HEK293 (cell line): ENCODE results near the gene LASP1.
"Not testable (repeated sequence)": the region's sequence is repeated elsewhere in the genome, so short reads cannot be mapped to it uniquely, and the experiment has no call there.

Experiments
- CTCF ChIP-seq: fragments of 450-650 bp; formaldehyde crosslinking; IDR thresholded peaks from 2 replicates; pipeline ENCODE4 v1.5.1; 2016; ENCODE audit warnings: missing biosample characterization, missing genetic modification characterization
- GLI4 ChIP-seq: fragments of 450-650 bp; formaldehyde crosslinking; IDR thresholded peaks from 2 replicates; pipeline ENCODE4 v1.5.1; 2016; ENCODE audit warnings: missing biosample characterization, missing genetic modification characterization
- MYNN ChIP-seq: fragments of 450-650 bp; formaldehyde crosslinking; IDR thresholded peaks from 2 replicates; pipeline ENCODE4 v1.5.1; 2016; ENCODE audit warnings: missing biosample characterization, missing genetic modification characterization, borderline replicate concordance
- SCRT1 ChIP-seq: fragments of 450-650 bp; formaldehyde crosslinking; IDR thresholded peaks from 2 replicates; pipeline ENCODE4 v1.5.1; 2016; ENCODE audit warnings: missing biosample characterization, missing genetic modification characterization, borderline replicate concordance
- TCF7L2 ChIP-seq: IDR thresholded peaks from 2 replicates; pipeline ENCODE4 v1.6.1; 2011; ENCODE audit warnings: low read depth, mild to moderate bottlenecking, inconsistent platforms, low read length, moderate library complexity, borderline replicate concordance
- ZBTB11 ChIP-seq: fragments of 450-650 bp; formaldehyde crosslinking; conservative IDR thresholded peaks from 2 replicates; pipeline ENCODE4 v1.5.1; 2016; ENCODE audit warnings: low read depth, missing biosample characterization, missing genetic modification characterization
- ZBTB20 ChIP-seq: fragments of 450-650 bp; formaldehyde crosslinking; IDR thresholded peaks from 2 replicates; pipeline ENCODE4 v1.5.1; 2016; ENCODE audit warnings: missing biosample characterization, missing genetic modification characterization
- ZNF239 ChIP-seq: fragments of 450-650 bp; formaldehyde crosslinking; IDR thresholded peaks from 2 replicates; pipeline ENCODE4 v1.5.1; 2016; ENCODE audit warnings: missing biosample characterization, missing genetic modification characterization
- ZNF558 ChIP-seq: fragments of 450-650 bp; formaldehyde crosslinking; IDR thresholded peaks from 2 replicates; pipeline ENCODE4 v1.5.1; 2016; ENCODE audit warnings: missing biosample characterization, missing genetic modification characterization
- ZNF791 ChIP-seq: fragments of 450-650 bp; formaldehyde crosslinking; IDR thresholded peaks from 2 replicates; pipeline ENCODE4 v1.5.1; 2016; ENCODE audit warnings: missing biosample characterization, missing genetic modification characterization
- ZSCAN30 ChIP-seq: fragments of 450-650 bp; IDR thresholded peaks from 2 replicates; pipeline ENCODE4 v1.5.1; 2018; ENCODE audit warnings: missing biosample characterization, mild to moderate bottlenecking, missing genetic modification characterization, moderate library complexity
- TF ChIP-seq, protein P1 (sequence below): fragments of 450-650 bp; formaldehyde crosslinking; IDR thresholded peaks from 2 replicates; pipeline ENCODE4 v1.5.1; 2016; ENCODE audit warnings: missing biosample characterization, missing genetic modification characterization, low read depth
- TF ChIP-seq, protein P2 (sequence below): IDR thresholded peaks from 2 replicates; pipeline ENCODE4 v1.6.1; 2011; ENCODE audit warnings: mild to moderate bottlenecking, low read depth, low read length, borderline replicate concordance

- TF ChIP-seq SCRT1 (tag by site-specific recombination); ZBTB11 (tag by site-specific recombination); ZNF791 (tag by site-specific recombination); MYNN (tag by site-specific recombination); CTCF (tag by site-specific recombination); TCF7L2; ZNF239 (tag by site-specific recombination); GLI4 (tag by site-specific recombination); ZSCAN30 (tag by site-specific recombination); ZNF558 (tag by site-specific recombination); ZBTB20: not testable (repeated sequence)
- TF ChIP-seq, protein P1, sequence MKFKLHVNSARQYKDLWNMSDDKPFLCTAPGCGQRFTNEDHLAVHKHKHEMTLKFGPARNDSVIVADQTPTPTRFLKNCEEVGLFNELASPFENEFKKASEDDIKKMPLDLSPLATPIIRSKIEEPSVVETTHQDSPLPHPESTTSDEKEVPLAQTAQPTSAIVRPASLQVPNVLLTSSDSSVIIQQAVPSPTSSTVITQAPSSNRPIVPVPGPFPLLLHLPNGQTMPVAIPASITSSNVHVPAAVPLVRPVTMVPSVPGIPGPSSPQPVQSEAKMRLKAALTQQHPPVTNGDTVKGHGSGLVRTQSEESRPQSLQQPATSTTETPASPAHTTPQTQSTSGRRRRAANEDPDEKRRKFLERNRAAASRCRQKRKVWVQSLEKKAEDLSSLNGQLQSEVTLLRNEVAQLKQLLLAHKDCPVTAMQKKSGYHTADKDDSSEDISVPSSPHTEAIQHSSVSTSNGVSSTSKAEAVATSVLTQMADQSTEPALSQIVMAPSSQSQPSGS: not testable (repeated sequence)
- TF ChIP-seq, protein P2, sequence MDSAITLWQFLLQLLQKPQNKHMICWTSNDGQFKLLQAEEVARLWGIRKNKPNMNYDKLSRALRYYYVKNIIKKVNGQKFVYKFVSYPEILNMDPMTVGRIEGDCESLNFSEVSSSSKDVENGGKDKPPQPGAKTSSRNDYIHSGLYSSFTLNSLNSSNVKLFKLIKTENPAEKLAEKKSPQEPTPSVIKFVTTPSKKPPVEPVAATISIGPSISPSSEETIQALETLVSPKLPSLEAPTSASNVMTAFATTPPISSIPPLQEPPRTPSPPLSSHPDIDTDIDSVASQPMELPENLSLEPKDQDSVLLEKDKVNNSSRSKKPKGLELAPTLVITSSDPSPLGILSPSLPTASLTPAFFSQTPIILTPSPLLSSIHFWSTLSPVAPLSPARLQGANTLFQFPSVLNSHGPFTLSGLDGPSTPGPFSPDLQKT: not testable (repeated sequence)
These were observed 64.1 kb downstream of the LASP1 start for GRCh38 chr17:38933962-38934361.
